ENCODE results near the gene IQCF5.
"Not testable (repeated sequence)": the region's sequence is repeated elsewhere in the genome, so short reads cannot be mapped to it uniquely, and the experiment has no call there.

The IQCF5 gene

GRCh38 chr3:51869304-51869703, 6.1 kb downstream of the IQCF5 start:
- DNase-seq (ENCODE audit: low read depth, low spot score), result no peak

GRCh38 chr3:51868896-51869295, 6.5 kb downstream of the IQCF5 start:
- not testable (repeated sequence) for DNase-seq (ENCODE audit: low read depth, low spot score)

GRCh38 chr3:51862886-51863285, 12.5 kb downstream of the IQCF5 start:
- no peak for DNase-seq (ENCODE audit: low read depth, low spot score)

- no peak for DNase-seq (ENCODE audit: low read depth, low spot score)
These were observed 14.4 kb downstream of the IQCF5 start, which contains the start of gene IQCF2 for GRCh38 chr3:51860703-51861665. Gene IQCF2 (plus strand): TSS chr3:51861615. CDS start chr3:51861667, 52 bp downstream.

- DNase-seq (ENCODE audit: low read depth, low spot score), result not testable (repeated sequence)
These were observed 20.0 kb downstream of the IQCF5 start for GRCh38 chr3:51855411-51855810.

- peak; percentile 38 for DNase-seq (ENCODE audit: low read depth, low spot score)
These were observed 30.3 kb downstream of the IQCF5 start for GRCh38 chr3:51845129-51845528.

GRCh38 chr3:51836606-51837005, 38.8 kb downstream of the IQCF5 start:
- DNase-seq (ENCODE audit: low read depth, low spot score), result no peak

- no peak for DNase-seq (ENCODE audit: low read depth, low spot score)
These were observed 44.5 kb downstream of the IQCF5 start for GRCh38 chr3:51830836-51831385.

GRCh38 chr3:51830345-51830744, 45.1 kb downstream of the IQCF5 start:
- no peak for DNase-seq (ENCODE audit: low read depth, low spot score)

- no peak for DNase-seq (ENCODE audit: low read depth, low spot score)
These were observed 47.1 kb downstream of the IQCF5 start for GRCh38 chr3:51828297-51828696.
